ENCODE results near the gene CCNYL1. TPM values are rescaled to one million over a fixed set of nuclear protein-coding genes. Genes with fewer than 3 reads are reported as not detected.

CCNYL1 gene
- 16.9 and 27.3 TPM in 2 replicates for total RNA-seq

GRCh38 chr2:207710814-207711740, at the start of gene CCNYL1:
Gene CCNYL1 (plus strand): TSS chr2:207711640. CDS start chr2:207711897, 257 bp downstream.

Other genes with a start within 250 kb of the CCNYL1 start
- 31.7 and 38.0 TPM in 2 replicates for gene CREB1, start 181.7 kb upstream of the CCNYL1 start, total RNA-seq
- 8.5 and 9.2 TPM in 2 replicates for gene METTL21A, start 86.2 kb upstream of the CCNYL1 start, total RNA-seq
- gene FZD5, start 58.3 kb downstream of the CCNYL1 start, total RNA-seq, result 0.79 and 1.2 TPM in 2 replicates